IPS DF 4.7 (cell line): ENCODE measurements around the gene AEBP1.

Experiments used
- DNase-seq: peaks from one replicate; pipeline ENCODE4 v3.0.0-alpha.2; 2013; ENCODE audit warnings: low spot score; ENCODE audit errors: extremely low read depth

Gene AEBP1

DNA sequence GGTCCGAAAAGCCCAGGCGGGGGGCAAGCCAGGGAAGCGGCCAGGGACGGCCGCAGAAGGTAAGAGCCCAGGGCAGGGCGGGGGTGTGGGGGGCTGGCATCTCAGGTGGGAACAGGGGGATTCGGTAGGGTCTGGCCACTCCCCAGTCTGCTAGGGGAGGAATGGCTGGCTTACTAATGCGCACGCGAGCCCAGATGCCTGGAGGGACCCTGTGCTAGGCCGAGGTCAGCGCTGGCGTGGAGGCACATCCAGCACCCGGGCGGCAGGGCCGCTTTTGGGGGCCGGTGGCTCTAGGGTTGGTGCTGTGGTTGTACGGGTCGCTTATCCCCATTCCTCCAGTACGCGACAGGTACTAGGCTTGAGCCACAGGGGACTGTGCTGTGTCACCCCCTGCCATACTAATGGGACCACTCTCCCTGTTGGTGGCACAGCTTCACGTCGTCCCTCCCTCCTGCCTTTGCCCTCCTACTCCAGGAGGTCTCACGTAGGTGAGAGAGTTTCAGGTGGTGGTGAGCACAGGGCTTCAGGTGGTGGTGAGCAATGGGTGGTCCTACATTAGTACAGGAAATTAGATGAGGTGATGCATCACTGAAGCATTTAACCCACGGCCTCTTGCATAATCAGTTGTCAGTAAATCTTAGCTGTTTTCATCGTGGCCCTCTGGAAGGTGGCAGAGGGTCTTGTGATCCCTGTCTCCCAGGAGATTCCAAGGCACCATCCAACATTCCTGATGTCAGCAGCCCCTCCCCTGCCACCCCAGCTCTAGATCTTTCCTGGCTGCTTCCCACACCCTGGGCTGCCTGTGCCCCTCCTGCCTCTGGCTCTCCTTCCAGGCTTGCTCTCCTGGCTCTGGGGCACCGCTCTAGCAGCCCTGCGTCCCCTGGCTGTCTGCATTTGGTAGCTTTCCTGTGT lies 971 bp downstream of the AEBP1 start:
- DNase-seq = no peak

DNA sequence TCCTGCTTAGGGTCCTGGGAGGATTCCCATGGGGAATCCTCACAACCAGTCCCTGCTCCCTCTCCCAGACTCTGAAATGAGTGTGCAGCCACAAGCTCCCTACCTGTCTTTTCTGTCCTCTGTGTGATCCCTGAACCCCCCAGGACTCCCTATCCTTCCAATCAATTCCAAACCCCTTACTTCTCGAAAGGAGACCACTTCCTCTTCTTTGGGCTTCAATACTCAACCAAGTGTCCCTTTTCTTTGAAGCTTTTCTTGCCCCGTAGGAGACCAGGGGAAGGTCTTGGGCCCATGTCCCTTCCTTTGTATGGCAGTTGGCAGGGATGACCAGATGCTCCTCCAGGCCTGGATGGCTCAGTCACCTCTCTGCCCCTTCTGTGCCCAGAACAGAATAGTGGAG lies 1.7 kb downstream of the AEBP1 start:
- no peak for DNase-seq

DNA sequence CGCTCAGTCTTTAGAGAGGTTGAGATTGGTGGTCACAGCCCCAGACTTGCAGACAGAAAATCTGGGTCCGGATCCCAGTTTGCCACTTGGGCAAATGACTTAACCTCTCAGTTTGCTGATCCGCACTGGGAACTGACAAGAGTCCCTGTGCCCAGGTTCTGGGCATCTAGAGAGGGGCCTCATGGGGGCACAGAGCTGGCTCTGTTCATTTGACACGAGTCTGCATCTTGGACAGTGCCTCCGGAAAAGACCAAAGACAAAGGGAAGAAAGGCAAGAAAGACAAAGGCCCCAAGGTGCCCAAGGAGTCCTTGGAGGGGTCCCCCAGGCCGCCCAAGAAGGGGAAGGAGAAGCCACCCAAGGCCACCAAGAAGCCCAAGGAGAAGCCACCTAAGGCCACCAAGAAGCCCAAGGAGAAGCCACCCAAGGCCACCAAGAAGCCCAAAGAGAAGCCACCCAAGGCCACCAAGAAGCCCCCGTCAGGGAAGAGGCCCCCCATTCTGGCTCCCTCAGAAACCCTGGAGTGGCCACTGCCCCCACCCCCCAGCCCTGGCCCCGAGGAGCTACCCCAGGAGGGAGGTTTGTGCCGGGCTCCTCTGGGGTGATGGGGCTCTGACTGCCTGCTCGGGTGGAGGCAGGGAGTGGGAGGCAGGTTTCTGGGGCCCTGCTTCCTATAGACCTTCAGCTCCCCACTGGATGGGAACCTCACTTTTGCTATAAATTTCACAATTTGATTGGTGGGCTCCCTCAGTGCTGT lies 2.3 kb downstream of the AEBP1 start:
- no peak for DNase-seq

DNA sequence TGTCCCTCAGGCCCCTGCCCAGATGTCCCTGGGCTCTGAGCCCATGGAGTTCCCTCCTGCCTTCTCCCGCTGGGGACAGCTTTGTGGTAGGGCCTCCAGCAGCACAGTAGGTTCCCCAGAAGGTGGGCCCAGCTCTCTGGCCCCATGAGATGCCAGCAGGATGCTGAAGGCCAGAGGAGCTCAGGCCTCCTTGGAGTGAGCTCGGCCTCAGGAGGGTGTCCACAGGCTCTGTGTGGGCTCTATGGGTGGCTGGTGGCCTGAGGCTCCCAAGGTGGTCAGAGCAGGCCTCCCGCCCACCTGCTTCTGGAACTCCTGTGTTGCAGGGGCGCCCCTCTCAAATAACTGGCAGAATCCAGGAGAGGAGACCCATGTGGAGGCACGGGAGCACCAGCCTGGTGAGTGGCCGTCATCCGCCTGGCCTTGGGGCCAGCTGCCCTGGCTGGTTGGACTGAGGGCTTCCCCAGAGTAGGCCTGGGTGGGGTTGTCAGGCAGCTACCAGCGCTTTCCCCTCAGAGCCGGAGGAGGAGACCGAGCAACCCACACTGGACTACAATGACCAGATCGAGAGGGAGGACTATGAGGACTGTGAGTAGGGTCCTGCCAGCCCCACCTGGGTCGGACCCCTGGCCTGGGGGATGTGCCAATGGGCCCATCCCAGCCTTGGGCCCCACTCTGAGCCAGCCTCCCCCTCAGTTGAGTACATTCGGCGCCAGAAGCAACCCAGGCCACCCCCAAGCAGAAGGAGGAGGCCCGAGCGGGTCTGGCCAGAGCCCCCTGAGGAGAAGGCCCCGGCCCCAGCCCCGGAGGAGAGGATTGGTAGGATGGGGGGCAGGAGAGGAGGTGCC lies 3.2 kb downstream of the AEBP1 start:
- DNase-seq = no peak

DNA sequence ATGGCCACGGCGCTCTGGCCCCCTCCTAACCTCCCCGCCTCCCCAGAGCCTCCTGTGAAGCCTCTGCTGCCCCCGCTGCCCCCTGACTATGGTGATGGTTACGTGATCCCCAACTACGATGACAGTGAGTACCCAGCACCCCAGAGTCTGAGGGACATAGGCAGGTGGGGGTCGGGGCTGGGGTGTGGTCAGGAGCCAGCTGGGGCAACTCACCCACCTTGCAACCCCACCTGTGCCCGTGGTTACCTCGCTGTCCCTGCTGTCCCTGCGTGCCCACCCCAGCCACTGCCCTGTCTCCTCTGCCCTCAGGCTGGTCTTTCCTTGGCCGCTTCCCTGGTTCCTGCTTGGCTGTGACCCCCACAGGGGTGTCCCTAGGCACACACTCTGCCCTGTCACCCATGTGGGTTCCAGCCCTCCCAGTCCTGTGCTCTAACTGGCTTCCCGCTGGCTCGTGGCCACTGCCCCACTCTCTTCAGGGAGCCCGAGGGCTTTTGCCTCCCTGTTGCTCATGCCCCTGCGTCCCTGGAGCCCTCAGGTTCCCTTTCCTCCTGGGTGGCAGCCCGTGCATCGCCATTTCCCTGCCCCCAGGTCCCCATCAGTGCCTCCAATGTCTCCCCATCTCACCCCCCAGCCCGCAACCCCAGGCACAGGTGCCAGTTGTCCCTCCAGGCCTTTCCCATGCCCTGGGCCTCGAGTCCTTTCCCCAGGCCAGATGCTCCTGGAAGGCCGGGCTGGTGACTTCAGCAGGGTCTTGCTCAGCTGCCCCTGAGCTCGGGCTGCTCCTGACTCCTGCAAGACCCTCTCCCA lies 4.0 kb downstream of the AEBP1 start:
- no peak for DNase-seq

DNA sequence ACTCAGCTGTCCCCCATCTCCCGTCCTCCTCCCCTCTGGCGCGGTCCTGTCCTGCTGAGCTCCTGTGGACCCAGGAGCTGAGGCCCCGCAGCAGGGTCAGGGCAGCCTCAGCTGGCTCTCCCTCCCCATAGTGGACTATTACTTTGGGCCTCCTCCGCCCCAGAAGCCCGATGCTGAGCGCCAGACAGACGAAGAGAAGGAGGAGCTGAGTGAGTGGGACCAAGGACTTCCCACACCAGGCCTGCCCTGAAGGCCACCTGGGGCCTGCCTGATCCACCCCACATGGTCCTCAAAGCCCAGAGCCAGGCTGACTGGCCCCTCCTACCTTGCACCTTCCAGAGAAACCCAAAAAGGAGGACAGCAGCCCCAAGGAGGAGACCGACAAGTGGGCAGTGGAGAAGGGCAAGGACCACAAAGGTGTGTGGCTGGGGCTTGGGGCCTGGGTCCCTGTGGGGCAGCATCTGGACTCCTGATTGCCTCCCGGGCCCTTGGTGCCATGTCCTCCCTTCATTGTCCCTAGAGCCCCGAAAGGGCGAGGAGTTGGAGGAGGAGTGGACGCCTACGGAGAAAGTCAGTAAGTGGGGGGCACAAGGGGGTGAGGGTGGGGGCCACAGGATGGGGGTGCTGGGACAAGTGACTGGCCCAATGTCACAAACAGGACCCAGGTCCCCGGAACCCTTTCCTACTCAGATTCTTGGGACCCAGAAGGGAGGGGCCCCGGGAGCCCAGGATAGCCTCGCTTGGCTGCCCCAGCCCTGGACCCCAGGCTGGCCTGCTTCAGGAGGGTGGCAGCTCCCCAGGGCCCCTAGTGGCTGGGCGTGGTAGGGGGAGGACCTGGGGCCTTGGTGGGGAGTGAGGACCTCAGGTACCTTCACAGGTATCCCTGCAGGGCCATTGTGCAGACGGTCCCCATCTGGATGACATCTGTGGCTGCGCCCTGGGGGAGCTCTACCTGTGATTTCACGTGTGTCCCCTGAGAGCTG lies 4.9 kb downstream of the AEBP1 start:
- DNase-seq = no peak

DNA sequence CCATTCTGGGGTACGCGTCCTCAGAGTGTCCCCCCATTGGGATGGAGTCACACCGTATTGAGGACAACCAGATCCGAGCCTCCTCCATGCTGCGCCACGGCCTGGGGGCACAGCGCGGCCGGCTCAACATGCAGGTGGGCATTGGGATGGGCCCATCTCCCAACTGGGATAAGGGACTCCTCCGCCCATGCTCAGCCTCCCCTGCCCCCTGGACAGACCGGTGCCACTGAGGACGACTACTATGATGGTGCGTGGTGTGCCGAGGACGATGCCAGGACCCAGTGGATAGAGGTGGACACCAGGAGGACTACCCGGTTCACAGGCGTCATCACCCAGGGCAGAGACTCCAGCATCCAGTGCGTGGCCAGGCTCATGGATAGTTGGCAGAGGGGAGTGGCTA lies 5.8 kb downstream of the AEBP1 start:
- DNase-seq = no peak

DNA sequence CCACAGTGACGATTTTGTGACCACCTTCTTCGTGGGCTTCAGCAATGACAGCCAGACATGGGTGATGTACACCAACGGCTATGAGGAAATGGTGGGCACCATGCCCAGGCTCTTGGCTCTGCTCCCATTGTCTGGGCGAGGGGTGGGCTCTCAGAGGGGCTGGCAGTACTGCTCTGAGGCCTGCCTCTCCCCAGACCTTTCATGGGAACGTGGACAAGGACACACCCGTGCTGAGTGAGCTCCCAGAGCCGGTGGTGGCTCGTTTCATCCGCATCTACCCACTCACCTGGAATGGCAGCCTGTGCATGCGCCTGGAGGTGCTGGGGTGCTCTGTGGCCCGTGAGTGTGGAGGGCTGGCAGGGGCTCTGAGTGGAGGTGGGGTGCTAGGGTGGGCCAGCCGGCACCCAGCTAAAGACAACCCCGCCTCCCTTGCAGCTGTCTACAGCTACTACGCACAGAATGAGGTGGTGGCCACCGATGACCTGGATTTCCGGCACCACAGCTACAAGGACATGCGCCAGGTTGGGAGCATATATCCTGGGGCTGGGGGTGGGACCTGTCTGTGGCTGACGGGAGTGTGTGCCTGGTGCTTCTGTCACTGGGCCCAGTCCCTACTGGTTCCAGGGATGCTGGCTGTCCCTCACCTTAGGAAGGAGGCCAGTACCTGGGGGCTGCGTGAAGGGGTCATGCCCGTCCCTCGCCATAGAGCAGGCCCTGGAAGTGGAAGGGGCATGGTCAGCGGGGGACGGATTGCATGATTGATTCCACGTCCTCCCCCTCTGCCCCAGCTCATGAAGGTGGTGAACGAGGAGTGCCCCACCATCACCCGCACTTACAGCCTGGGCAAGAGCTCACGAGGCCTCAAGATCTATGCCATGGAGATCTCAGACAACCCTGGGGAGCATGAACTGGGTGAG lies 6.8 kb downstream of the AEBP1 start:
- DNase-seq = no peak

DNA sequence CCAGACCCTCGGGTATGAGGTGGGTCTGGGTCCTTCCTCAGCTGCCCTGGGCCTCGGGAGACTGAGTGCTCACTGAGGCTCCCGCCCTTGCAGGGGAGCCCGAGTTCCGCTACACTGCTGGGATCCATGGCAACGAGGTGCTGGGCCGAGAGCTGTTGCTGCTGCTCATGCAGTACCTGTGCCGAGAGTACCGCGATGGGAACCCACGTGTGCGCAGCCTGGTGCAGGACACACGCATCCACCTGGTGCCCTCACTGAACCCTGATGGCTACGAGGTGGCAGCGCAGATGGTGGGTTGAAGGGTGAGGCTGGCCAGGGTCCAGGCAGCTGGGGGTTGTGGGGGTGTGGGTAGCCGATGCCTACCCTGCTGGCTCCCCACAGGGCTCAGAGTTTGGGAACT lies 7.6 kb downstream of the AEBP1 start:
- no peak for DNase-seq

DNA sequence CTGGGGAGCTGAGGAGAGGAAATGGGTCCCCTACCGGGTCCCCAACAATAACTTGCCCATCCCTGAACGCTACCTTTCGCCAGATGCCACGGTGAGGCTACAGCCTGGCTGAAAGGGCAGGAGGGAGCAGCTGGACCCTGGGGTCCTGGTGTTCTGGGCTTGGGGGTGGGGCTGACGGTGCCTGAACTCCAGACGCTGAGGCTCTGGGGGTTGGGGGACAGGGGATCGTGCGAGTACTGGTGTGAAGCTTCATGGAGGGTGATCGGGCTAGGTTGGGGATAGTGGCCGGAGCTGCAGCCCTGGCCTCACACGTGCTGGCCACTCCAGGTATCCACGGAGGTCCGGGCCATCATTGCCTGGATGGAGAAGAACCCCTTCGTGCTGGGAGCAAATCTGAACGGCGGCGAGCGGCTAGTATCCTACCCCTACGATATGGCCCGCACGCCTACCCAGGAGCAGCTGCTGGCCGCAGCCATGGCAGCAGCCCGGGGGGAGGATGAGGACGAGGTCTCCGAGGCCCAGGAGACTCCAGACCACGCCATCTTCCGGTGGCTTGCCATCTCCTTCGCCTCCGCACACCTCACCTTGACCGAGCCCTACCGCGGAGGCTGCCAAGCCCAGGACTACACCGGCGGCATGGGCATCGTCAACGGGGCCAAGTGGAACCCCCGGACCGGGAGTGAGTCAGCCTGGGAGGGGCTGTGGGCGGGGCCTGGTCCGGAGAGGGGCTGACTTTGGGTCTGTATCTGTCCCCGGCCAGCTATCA lies 8.3 kb downstream of the AEBP1 start:
- no peak for DNase-seq

DNA sequence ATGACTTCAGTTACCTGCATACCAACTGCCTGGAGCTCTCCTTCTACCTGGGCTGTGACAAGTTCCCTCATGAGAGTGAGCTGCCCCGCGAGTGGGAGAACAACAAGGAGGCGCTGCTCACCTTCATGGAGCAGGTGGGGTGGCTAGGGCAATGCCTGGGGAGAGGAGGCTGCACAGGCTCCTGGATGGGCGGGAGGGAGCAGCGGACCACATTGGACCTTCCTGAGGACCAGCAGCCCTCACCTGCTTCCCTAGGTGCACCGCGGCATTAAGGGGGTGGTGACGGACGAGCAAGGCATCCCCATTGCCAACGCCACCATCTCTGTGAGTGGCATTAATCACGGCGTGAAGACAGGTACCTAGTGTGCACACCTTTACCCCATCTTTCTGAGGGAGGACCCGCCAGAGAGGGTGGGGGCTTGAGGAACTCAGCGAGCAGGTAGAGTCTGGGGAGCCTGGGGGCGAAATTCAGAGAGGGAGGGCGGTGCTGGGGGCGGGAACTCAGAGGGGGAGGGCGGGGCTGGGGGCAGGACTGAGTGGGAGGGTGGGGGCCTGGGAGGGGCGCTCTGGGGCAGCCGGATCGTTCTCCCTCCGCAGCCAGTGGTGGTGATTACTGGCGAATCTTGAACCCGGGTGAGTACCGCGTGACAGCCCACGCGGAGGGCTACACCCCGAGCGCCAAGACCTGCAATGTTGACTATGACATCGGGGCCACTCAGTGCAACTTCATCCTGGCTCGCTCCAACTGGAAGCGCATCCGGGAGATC lies 9.0 kb downstream of the AEBP1 start:
- DNase-seq = no peak

DNA sequence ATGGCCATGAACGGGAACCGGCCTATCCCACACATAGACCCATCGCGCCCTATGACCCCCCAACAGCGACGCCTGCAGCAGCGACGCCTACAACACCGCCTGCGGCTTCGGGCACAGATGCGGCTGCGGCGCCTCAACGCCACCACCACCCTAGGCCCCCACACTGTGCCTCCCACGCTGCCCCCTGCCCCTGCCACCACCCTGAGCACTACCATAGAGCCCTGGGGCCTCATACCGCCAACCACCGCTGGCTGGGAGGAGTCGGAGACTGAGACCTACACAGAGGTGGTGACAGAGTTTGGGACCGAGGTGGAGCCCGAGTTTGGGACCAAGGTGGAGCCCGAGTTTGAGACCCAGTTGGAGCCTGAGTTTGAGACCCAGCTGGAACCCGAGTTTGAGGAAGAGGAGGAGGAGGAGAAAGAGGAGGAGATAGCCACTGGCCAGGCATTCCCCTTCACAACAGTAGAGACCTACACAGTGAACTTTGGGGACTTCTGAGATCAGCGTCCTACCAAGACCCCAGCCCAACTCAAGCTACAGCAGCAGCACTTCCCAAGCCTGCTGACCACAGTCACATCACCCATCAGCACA lies 9.7 kb downstream of the AEBP1 start:
- no peak for DNase-seq

DNA sequence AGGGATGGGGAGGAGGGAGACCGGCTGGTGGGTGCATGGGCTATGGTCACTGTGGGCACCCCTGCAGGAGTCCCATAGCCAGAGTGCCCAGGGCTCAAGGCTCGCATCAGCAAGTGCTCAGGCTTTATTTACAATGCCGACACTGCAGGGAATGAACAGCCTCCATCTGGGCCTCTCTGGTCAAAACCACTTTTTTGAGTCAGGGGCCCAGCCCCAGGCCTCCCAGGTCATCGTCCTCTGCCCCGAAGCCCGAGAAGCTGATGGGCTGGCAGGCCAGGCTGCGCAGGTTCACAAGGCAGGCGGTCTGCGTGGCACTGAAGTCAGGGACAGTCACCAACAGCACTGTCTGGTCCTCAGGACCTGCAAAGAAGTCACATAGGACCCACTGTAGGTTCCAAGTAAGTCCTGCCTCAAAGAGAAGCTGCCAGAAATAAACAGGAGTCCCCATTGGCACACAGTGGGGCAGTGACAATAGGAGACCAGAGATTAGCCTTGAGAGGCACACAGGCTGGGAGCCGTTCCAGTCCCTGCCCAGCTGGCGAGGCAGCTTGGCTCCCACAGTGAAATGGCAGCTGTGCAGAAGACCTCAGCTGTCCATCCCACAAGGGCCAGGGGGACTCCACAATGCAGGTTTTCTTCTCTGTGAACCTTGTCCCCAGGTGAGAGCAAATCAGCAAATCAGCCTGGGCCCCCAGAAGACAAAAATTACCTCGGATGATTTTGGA lies 10.6 kb downstream of the AEBP1 start:
- no peak for DNase-seq

DNA sequence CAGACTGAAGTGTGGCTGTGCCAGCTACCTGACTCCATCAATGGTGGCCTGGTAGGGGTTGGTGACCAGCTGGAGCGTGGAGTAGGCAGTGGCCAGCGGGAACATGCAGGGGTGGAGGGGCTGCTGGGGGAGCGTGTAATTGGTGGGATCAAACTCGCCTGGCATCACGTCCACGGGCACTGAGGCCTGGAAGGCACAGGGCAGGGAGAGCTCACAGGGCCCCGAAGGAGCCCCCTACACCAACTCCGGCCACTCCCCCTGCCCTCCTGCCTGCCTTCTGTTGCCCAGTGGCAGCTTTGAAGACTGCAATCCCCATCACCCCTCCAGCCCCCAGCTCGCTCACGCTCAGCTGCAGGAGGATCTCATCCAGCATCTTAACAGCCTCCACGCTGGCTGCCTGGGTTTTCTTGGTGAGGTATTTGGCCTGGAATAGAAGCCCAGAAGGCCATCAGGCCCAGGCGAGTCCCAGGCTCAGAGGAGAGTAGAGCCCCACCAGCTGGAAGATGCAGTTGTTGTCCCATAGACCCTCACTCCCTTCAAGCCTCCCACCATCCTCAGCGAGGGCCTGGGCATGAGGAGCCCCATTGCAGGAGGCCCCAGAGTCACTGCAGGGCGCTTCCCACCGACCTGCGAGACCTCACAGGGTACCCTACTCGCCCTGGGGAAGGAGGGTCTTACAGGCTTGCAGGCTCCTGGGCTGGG lies 12.1 kb downstream of the AEBP1 start:
- no peak for DNase-seq
